C4-2B (cell line): ENCODE results near the gene SLC35A4.

Source experiments
- H3K27ac ChIP-seq: fragments of 450-650 bp; 2 replicates; pipeline ENCODE4 v1.5.1; 2017
- ZFX ChIP-seq: fragments of 450-650 bp; IDR thresholded peaks from 2 replicates; pipeline ENCODE4 v1.6.1; 2017
- TF ChIP-seq, protein P1 (sequence below): fragments of 450-650 bp; conservative IDR thresholded peaks from 2 replicates; pipeline ENCODE4 v1.5.1; 2017; ENCODE audit warnings: mild to moderate bottlenecking

Gene SLC35A4, protein sequence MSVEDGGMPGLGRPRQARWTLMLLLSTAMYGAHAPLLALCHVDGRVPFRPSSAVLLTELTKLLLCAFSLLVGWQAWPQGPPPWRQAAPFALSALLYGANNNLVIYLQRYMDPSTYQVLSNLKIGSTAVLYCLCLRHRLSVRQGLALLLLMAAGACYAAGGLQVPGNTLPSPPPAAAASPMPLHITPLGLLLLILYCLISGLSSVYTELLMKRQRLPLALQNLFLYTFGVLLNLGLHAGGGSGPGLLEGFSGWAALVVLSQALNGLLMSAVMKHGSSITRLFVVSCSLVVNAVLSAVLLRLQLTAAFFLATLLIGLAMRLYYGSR

DNA sequence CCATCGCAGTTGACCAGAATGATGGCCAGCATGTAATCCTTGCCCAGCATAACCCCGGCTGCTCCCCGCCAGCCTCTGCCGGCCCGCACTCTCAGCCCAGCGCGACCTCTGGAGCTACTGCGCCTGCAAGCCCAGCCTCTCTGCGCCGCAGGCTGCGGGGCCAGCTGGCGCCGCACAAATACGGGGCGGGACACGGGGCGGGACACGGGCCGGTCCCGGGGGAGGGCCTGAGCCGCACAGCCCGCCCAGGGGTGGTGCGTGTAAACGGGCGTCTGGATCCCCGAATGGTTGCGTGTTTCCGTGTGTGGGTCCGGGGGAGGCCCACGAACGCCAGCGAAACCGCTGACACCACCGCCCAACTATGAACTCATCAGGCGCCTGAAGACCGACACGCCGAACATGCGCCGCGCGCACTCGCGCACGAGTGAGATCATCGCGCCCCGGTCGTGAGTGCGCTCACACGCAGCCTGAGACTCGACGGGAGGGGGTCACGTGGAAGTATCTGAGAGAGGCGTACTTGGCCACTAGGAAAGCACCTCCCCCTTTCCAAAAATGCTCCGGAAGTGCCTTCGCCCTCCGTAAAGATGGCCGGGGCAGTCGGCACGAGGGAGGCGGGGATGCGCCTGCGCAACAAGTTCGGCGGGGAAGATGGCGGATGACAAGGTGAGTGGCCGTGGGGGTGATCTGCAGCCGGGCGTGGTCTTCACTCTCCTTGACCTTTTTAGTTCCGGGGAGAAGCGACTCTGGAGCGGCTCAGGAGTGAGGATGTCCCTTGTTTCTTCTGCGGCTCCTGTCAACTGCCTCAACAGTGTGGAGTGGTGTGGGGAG is at the start of gene SLC35A4, which contains the start of gene APBB3:
TSS of gene SLC35A4 (plus strand) at position 633 of the 828 bp plus-strand sequence. CDS start 2,342 bp downstream, outside the sequence.
TSS of gene APBB3 (minus strand) at position 403 of the 828 bp plus-strand sequence. CDS start at position 50, 353 bp downstream.
- peak within 1 kb of the TSS; percentile 97 for H3K27ac ChIP-seq
- no peak for TF ChIP-seq ZFX

DNA sequence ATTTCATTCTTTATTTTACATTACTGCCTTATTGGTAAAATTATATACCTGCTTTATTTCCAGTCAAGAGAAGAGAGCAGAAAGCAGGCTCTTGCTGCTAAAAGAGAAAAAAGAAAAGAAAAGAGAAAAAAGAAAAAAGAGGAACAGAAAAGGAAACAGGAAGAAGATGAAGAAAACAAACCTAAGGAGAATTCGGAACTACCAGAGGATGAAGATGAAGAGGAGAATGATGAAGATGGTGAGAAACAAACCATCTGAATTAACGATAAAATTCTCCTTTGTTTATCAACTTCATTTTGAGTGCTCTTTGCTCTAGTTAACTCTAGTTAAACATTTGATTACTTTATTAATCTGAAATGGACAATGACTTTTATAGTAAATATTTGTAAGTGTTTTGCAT is 40.6 kb upstream of the SLC35A4 start:
- H3K27ac ChIP-seq, result no peak overlapping the region
- TF ChIP-seq, protein P1, sequence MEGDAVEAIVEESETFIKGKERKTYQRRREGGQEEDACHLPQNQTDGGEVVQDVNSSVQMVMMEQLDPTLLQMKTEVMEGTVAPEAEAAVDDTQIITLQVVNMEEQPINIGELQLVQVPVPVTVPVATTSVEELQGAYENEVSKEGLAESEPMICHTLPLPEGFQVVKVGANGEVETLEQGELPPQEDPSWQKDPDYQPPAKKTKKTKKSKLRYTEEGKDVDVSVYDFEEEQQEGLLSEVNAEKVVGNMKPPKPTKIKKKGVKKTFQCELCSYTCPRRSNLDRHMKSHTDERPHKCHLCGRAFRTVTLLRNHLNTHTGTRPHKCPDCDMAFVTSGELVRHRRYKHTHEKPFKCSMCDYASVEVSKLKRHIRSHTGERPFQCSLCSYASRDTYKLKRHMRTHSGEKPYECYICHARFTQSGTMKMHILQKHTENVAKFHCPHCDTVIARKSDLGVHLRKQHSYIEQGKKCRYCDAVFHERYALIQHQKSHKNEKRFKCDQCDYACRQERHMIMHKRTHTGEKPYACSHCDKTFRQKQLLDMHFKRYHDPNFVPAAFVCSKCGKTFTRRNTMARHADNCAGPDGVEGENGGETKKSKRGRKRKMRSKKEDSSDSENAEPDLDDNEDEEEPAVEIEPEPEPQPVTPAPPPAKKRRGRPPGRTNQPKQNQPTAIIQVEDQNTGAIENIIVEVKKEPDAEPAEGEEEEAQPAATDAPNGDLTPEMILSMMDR, result no peak
- TF ChIP-seq ZFX, result no peak

DNA sequence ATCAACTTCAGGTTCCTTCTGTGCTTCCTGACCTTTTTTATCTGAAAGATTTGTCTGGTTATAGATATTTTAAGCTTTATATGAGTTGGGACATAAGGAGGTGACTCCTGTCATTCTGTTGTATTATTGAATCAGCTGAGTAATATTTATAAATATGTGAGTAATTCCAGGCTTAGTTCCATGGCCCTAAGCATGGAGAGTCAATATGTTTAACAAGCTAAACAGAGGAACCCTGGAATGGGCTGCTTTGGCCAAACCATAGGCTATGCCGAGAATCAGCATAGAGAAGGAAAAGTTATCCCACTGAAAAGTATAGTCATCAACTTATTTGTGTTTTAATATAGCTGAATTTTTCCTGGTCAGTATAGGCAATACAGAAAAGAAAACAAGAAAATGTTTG is 24.4 kb upstream of the SLC35A4 start:
- H3K27ac ChIP-seq, result no peak overlapping the region
- TF ChIP-seq ZFX, result no peak
- TF ChIP-seq, protein P1, result no peak

DNA sequence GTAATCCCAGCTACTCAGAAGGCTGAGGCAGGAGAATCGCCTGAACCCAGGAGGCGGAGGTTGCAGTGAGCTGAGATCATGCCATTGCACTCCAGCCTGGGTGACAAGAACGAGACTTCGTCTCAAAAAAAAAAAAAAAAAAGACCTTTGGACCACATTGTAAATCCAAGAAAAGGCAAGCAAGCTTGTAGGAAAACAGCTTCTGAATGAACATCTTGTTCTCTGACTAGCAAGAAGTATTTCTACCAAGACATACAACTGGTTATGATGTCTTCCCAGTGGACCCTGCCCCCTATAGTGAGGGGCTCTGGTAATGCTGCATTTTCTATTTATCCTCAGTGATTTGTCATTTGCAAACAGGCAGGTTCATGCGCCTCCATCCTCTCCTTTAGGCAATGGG is 21.7 kb upstream of the SLC35A4 start:
- TF ChIP-seq, protein P1, result no peak
- TF ChIP-seq ZFX, result no peak
- H3K27ac ChIP-seq, result no peak overlapping the region

DNA sequence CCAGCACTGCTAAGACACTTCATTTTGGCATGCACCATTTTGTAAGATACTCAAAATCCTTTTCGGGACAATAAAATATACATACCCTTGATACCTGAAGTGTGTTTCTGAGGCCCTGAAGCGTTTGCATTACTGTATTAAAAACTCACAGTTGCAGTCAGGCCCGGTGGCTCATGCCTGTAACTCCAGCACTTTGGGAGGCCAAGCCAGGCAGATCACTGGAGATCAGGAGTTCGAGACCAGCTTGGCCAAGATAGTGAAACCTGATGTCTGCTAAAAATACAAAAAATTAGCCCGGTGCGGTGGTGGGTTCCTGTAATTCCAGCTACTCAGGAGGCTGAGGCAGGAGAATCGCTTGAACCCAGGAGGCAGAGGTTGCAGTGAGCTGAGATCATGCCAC is 19.6 kb upstream of the SLC35A4 start:
- H3K27ac ChIP-seq, result no peak overlapping the region
- TF ChIP-seq ZFX, result no peak
- TF ChIP-seq, protein P1, result no peak

DNA sequence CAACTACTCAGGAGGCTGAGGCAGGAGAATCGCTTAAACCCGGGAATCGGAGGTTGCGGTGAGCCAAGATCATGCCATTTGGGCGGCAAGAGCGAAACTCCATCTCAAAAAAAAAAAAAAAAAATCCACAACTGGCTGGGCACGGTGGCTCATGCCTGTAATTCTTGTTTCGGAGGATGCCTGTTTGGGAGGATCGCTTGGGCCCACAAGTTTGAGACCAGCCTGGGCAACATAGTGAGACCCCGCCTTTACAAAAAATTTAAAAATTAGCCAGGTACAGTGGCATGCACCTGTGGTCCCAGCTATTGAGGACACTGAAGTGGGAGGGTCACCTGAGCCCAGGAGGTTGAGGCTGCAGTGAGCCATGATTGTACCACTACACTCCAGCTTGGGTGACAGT is 19.0 kb upstream of the SLC35A4 start:
- no peak for TF ChIP-seq ZFX
- TF ChIP-seq, protein P1, result no peak
- peak overlapping the region; percentile 89 for H3K27ac ChIP-seq

DNA sequence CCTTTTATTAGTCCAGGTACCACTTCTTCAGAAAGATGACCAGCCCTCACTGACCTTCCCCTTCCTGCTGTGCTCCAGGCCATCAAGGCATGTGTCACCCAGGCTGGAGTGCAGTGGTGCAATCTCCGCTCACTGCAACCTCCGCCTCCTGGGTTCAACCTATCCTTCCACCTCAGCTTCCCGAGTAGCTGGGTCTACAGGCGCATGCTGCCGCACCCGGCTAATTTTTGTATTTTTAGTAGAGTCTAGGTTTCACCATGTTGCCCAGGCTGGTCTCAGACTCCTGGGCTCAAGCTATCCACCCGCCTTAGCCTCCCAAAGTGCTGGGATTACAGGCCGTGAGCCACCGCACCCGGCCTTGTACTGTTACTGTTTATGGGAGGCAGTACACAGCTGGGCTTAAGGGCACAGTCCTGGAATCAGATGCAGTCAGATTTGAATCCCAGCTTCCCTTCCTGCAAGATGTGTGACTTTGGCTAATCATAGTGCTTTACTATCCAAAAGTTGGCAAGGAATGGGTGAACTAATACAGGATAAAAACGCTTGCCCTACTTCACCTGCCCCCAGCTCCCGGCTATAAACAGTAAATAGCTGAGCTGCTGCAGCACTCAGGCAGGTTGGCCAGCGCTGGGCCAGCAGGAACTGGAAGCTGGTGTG is 17.6 kb upstream of the SLC35A4 start:
- H3K27ac ChIP-seq, result peak overlapping the region; percentile 89
- TF ChIP-seq, protein P1, result no peak
- no peak for TF ChIP-seq ZFX
